Sciatic nerve (tissue), 2 donors: ENCODE results near the gene STOX2. TPM values are rescaled to one million over a fixed set of nuclear protein-coding genes. Genes with fewer than 3 reads are reported as not detected.
A peak's percentile ranks its signal among the peaks of the same experiment; 100 is the strongest.

Source experiments
- ATAC-seq: fragments of 200-7000 bp; cut with Tn5 transposase; one replicate; pipeline ENCODE4 v1.9.1; 2020; ENCODE audit warnings: mild to moderate bottlenecking, moderate library complexity
- DNase-seq: peaks from one replicate; pipeline ENCODE4 v3.0.0-alpha.2; 2020; ENCODE audit warnings: low spot score
- intact Hi-C: fragments of 100-400 bp; cut with DNase I; formaldehyde crosslinking; loops from one replicate; pipeline ENCODE4 v1.14.2; 2022
- total RNA-seq: library from RNA; stranded (reverse); fragmentation: NEBNext Ultra II Directional; extraction: Animal tissue kit (Norgen Biotek cat#: 25700); gene quantifications from one replicate; pipeline ENCODE4 v1.2.1, GENCODE V29; 2021
- donor health status: DM: no; HTN: no; CAD: no.
- donor health status: DM: no; HTN: no; CAD: no.

STOX2 gene
- total RNA-seq, 1 donor from 2014 or later: 19.2 TPM

DNA sequence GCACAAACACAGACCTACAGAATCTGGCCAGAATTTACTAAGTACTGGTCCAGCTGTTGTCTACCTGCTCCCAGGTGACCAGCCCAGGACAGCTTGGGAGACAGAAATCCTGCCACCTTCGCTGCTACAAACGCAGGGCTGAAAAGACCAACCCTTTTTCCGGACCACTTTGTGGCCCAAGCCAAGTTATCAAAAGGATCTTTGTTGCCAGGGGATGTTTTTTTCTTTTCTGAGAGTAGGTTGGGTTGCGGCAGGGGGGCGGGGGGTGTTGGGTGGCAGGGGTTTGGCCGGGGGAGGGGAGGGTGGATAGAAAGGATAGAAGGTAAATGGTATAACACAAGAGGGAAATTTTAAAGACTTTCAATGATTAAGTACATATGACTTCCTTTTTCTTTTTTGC is 63.4 kb downstream of the STOX2 start:
- intact Hi-C loops: no loop called here
- DNase-seq (no peak), ATAC-seq (no peak)

DNA sequence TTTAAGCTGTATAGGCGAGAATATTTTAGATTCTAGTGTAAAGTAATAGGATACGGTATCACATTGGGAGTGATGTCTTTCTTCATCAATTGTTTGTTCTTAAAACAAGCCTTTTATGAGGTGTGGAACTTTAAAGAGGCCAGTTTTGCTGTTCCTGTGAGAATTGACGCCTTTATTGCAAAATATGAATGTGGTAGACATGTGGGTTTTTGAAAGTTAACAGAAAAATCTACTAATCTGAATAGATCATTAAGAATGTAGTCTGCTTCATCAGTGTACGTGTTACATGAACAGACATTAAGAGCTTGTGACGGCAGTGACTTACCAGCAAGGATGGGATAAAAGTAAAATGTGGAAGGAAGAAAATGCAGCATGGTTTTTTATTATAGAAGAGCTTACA is 63.8 kb downstream of the STOX2 start:
- intact Hi-C loops: no loop called here
- DNase-seq (no peak), ATAC-seq (no peak)

DNA sequence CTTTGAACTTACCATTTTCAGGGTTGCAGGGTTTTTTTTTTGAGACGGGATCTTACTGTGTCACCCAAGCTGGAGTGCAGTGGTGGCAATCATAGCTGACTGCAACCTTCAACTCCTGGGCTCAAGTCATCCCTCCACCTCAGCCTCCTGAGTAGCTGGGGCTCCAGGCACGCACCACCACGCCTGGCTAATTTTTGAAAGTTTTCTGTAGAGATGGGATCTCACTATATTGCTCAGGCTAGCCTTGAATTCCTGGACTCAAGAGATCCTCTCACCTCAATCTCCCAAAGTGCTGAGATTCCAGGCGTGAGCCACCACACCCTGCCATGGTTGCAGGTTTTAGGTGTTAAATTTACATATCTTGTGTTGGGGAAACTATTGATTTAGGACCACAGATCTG is 64.5 kb downstream of the STOX2 start:
- DNase-seq (no peak), ATAC-seq (no peak)
- intact Hi-C loops: no loop called here

DNA sequence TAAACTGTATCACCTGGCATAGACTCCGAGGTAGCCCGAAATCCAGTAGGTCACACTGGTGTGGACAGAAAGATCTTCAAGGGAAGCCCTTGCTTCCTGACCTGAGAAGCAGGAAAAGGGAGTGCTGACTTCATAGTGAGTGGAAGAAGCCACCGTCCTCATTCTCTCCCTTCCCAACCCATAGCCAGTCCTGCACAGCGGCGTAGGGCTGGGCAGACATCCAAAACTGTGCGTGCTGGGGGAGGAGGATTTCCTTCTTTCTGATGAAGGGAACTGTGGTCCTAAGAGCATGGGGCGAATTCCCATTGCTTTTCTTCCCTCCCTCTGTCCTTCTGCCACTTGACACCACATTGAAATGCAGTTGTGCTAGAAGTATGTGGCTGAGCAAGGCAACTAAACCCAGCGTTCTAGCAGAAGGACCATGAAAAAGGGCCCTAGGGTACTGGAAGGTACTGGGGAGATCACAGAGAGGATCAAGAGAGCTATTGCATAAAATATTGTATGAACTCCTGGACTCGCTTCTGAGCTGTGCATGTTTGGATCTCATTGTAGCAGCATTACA is 66.9 kb downstream of the STOX2 start:
- ATAC-seq (no peak), DNase-seq (no peak)
- intact Hi-C loops: no loop called here

DNA sequence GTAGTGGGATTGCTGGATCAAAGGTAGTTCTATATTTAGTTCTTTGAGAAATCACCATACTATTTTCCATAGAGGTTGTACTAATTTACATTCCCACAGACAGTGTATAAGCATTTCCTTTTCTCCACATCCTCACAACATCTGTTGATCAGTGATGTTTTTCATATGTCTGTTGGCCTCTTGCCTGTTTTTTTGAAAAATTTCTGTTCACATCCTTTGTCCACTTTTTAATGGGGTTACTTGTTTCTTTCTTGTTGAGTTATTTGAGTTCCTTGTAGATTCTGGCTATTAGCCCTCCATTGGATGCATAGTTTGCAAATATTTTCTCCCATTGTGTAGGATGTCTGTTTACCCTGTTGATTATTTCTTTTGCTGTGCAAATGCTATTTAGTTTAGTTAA is 72.6 kb downstream of the STOX2 start:
- intact Hi-C loops: no loop called here
- DNase-seq: no peak
- ATAC-seq: no peak

DNA sequence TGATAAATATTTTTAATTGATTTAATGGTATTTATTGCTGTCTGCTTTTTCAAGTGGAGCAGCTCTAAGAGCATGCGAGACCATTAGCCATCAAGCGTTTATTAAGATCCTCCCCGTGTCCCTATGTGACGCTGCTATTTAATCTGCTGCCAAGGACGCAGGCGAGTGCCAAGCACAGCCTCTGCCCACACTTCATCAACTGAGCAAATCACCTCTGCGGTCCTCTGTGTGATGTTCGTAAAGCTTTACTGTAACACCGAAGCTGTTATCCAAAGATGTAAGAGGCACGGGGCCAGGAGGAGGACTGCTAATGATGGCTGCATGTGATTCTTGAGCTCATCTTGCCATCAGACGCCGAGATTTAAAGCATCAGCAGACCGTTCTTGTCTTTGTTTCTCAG is 79.5 kb downstream of the STOX2 start:
- DNase-seq: no peak

DNA sequence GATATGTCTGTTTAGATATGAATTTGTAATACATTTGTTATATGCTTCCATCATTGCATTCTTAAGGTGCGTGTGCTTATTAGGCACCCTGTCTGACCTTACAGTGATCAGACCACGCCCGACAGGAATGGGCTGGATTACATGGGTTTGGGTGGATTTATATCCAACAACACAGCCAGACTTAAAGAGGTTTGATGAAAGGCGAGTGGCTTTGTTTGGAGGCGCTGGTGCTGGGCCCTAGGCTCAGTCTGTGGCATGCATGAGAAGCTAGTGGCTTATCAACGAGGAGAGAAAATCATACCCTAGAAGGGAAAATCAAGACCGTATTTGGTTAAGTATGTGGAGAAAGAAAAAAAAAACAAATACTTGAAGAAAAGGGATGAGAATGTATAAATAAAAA is 80.7 kb downstream of the STOX2 start:
- no peak for DNase-seq
- ATAC-seq: no peak
- intact Hi-C loops: no loop called here

More for the DNA sequence above, 79.5 kb downstream of the STOX2 start:
- ATAC-seq: no peak
- intact Hi-C loops: no loop called here

DNA sequence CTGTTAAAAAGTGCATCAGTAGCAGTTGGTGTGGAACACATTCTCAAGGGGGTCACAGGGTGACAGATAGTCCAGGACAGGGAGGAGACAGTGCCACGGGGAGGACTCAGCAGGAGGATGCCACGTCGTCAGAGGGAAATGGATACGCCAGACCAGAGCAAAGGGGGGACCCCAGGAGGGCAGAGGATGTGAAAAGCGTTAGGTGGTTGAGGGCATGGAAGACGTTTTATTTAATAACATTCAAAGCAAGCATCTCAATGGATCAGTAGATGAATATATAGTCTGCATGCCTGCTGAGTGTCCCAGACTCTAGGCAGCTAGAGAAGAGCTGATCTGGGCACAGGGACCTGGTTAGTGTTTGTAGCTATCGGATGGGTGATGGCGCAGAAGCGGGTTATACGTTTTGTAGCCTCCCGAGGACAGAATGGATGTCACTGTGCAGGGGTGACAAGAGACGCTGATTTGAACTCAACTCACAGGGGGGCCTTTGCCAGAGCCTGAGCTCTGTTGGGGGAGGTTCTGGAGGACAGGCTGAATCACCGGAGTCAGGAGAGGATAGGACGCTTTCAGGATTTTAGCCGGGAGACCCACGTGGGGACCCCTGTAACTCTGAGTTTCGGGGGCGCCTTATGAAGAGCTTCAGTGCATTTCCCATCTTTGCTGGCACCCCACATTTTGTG is 81.3 kb downstream of the STOX2 start:
- ATAC-seq (no peak), DNase-seq (no peak)
- intact Hi-C loops: no loop called here

DNA sequence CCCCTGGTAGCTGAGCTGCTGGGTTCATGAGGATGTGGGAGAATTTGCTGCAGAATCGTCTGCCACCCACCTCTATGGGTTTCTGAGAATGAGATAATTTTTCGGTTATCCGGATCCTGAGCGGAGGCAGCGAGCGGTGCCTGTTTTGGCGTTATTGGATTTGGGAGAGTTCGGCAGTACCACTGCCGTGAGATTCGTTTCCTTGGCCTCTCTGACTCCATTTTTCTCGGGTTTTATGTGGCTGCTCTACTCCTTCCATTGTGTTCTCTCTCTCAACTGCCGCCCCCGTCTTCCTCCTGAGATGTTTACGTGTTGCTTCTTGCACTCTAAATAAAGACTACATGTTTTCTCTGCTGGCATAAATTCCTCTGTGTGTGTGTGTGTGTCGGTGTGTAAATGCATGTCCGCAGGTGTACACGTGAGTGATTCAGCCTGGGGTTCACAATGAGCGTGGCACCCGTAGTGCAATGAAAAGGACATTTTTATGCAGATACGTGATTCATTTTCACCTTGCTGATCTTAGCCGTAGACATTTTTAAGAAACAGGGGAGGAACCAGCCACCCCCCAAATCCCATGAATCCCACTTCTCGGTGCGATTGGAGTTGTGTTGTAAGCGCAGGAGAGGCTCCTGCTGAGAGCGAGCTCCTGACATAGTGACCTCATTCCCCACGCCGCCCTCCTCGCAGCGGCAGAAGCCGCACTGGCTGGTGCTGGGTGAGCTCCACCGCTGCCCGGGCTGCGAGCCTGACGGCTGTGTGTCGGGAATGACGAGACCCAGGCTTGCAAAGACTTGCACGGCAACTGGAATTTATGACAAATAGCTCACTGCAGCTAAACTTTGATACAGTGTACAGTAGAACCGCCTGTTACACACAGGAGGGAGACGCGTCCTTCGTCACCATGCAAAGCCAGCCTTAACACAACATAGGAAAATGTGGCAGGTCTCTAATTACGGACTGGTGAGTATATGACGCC is 82.2 kb downstream of the STOX2 start:
- ATAC-seq: peak; percentile 93
- intact Hi-C loops: no loop called here
- peak; percentile 74 for DNase-seq

DNA sequence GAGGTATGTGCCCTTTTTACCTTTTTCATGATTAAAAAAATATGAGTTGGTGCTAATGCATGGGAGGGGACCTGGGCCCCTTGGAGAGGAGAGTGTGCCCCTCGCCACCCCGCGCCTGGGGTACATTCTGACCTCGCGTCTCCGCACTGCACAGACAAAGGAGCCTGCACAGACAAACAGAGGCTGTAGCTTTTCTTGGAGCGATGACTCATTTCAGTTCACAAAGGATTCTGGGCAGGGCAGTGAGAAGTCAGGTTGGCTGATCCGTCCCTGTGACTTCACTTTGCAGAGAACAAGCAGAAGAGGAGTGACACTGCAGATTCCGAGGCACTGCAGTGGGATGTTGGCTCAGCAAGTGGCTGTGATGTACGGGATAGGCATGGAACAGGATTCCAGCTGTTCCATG is 82.9 kb downstream of the STOX2 start:
- ATAC-seq (peak; percentile 95), DNase-seq (no peak)
- intact Hi-C loops: no loop called here

DNA sequence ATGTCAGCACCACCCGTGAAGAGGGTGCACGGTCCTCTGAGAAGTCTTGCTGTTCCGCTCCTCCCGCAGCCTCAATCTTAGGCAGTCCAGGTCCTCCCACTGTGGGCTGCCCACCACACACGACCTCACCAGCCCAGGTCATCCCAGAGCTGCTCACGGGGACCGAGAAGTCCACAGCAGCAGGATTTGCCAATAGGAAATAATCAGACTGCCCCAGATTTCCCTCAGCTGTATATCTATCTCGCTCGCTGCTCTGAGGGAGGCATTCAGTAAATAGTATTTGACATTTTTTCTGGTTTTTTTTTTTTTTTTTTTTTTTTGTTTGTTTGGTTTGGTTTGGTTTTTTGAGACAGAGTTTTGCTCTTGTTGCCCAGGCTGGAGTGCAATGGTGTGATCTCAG is 83.8 kb downstream of the STOX2 start:
- ATAC-seq: peak; percentile 4
- no peak for DNase-seq
- intact Hi-C loops: no loop called here

DNA sequence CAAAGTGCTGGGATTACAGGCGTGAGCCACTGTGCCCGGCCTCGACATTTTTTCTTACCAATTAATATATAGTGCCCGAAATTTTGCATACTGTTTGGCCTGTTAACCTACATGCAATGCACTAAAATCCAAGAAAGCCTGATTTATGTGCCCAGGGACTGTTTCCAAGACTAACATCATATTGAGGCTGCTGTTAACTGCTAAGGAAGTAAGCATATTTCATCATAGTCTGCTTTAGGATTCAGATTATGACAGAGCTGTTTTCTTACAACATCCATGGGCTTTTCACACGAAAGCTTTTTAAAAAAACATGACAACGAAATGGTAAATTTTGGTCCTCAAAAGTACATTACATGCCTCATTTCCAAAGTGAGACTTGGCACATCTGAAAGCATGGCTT is 84.4 kb downstream of the STOX2 start:
- no peak for DNase-seq
- no peak for ATAC-seq
- intact Hi-C loops: no loop called here

DNA sequence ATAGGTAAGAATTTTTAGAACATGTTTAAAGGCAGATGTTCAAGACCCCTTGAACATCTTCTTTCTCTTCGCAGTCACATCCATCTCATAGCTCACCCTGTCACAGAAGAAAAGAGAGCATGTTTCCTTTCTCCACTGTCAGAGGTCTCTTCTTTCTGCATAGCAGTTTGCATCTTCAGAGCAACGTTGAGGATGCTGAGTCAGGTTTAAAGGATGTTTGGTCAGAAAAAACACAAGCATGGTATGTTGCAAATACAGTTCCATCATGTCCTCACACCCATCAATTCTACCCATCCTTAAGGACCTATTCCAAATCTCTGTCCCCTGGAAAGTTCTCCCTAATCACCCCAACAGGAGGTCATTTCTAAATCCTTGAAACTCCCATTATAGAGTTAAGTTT is 84.8 kb downstream of the STOX2 start:
- DNase-seq (no peak), ATAC-seq (no peak)
- intact Hi-C loops: no loop called here

DNA sequence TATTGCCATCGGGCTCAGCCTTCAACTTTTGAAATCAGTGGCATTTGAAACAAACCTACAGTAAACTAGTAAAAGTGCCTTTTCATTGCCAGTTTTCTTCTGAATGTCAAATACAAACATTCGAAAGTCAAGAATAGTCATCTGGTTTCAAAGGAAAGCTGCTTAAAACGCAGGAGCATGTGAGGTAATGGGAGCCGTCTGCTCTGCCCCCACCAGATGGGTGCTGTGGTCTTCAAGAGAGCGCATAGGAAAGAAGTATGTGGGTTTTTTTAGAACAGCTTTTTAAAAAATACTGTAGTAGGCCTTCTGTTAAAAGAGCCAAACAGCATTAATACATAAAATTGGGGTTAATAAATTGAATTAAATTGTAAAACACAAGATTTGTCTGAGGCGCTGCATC is 88.6 kb downstream of the STOX2 start:
- DNase-seq: no peak
- intact Hi-C loops: no loop called here

DNA sequence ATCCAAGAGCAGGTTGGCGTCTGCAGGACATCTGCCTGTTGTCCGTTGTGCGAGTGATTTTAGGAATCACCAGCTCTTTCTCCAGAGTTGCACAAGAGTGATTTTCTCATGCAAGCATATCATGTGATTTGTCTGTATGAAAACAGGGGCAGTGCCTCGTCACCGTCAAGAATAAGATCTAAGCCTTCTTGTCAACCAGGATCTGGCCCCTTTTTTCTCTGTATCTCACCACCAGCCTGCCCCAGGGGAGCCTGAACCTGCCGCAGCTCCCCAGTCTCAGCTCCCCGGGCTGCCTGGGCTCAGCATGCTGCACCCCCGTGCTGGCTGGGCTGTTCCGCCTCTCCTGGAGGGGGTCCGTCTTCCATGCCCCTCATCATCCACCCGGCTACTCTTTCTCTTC is 90.5 kb downstream of the STOX2 start:
- ATAC-seq (no peak), DNase-seq (no peak)
- intact Hi-C loops: no loop called here

More for the DNA sequence above, 88.6 kb downstream of the STOX2 start:
- ATAC-seq: no peak

DNA sequence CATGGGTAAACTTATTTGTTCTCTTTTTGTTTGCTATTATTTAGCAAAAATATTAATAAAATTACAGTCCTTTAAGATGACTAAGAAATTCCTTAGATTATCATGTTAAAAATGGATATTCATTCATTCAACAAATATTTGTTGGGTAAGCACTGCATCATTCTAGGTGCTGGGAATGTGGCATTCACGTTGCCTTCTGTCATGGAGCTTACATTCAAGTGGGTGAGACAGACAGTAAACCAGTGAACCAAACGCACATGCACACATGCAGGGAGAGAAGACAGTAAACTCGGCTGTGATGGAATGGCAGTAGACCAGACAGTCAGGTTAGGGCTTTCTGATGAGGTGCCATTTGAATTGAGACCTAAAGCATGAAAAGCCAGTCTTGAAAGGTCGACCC is 91.8 kb downstream of the STOX2 start:
- DNase-seq (no peak), ATAC-seq (no peak)
- intact Hi-C loops: no loop called here

DNA sequence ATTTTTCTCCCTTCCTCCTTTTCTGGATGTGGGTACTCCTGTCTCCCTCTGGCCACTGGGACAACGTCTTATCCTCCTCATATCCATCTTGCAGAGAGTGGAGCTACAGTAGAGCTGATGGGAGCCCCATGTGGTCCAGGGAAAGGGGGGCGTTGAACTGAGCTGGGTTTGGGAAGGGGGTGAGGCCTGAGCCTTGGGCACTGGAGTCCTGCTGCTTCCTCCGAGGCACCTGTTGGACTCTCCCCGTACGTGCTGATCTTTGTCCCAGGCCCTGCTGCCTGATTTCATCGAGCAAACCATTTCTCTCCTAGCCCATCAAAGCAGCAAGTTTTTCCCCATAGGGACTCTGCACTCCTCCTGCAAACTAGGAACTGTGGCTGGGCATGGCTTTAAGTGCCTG is 94.3 kb downstream of the STOX2 start:
- ATAC-seq (no peak), DNase-seq (no peak)
- intact Hi-C loops: no loop called here

DNA sequence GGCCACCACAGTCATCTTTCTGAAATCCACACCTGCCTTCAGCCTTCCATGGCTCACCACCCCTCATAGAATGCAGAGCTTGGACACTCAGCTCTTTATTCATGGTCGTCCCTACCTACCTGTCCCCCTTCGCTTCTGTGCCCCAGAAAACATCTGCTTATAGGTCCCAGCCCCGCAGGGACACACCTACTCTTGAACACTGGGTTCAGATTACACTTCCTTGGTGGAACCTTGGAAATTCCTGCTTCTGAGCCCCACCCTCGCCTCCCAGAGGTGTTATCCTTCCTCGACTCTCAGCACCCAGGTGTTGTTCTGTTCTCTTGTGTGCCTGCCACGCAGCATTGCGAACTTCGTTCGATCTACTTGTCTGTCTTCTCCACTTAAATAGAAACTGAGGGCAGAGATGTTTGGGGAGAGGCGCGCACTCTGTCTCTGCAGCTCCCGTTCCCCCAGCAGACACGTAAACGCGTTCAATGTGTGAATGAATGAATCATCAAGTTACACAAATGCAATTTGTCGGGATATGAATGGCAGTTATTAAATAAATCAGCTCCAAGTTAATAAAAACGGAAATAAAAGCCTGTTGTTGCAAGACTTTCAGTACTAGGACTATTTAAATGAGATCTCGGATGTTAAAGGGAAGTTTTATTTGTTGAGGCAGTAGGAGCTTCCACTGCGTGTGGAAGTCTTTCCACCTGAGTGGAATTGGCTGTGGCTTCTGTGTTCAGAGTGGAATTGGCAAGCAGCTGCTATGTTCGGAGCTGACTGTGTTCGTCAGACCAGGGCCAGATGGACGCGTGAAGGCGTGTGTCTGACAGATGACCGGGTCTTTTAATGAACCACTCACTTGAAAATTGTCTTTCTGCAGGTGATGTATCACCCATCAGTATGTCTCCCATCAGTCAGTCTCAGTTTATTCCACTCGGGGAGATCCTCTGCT is 95.6 kb downstream of the STOX2 start:
- DNase-seq (no peak), ATAC-seq (no peak)
- intact Hi-C loops: no loop called here

DNA sequence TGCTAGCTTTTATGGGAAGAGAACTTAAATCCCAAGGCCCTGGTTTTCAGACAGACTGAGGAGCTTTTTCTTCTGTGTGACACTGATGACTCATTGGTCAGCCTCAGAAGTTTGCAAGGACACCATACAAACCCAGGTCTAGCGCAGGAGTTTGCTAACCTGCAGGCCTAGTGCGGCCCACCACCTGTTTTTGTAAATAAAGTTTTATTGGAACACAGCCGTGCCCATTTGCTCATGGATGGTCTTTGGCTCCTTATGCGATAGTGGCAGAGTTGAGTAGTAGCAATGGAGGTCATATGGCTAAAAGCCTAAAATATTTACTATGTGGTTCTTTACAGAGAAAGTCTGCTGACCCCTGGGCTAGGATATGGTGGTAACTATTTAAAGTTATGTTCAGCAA is 98.3 kb downstream of the STOX2 start:
- ATAC-seq (no peak), DNase-seq (no peak)
- intact Hi-C loops: no loop called here
